Measurements from ENCODE around the gene ODAPH. TPM values are rescaled to one million over a fixed set of nuclear protein-coding genes. Genes with fewer than 3 reads are reported as not detected.

ODAPH gene
- total RNA-seq, 1 experiment from 2014 or later, result not detected

DNA sequence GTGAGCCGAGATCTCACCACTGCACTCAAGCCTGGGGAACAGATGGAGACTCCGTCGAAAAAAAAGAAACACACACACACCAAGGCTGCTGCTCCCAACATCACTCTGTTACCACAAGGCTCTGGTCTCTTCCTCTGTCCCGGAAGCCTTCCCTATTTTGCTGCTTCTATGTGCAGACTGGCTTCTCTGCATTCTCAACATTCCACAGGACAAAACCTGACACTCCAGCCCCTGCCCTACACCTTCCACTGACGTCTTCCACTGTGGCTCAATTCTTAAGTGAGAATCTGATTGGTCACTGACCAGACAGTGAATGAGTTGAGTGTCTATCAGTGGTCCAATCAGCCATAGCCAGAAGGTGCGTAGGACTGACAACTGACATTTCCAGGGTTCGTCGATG is 5.9 kb downstream of the ODAPH start:
- Mint-ChIP-seq H3K36me3 (ENCODE audit: insufficient read depth in 1 of 3, low read depth in 3 of 3) (peaks cover 0 to 2% (median 0%) of the 10 kb centered on the region in 3 experiments; a peak in 2 of 7 replicates), H3K27me3 (ENCODE audit: low read depth) (no peaks in the 10 kb centered on the region), H3K9me3 (no peaks in the 10 kb centered on the region; a peak in 2 of 5 replicates), H3K4me3 (no peak overlapping the region), H3K27ac (peak overlapping the region in 1 of 3 experiments; percentile 21; a peak in 1 of 7 replicates), H3K4me1 (peaks cover 8 to 10% of the 10 kb centered on the region in 2 experiments)
- no CpG with 5 or more reads among the region's 8 CpGs for WGBS (ENCODE audit: extremely low coverage, insufficient read length, low lambda C conversion rate)
- no peaks in the 10 kb centered on the region for H3K27me3 ChIP-seq (ENCODE audit: insufficient read depth, low read length)
- H3K79me2 ChIP-seq (ENCODE audit: insufficient read depth, low read length), result no peaks in the 10 kb centered on the region
- no peak overlapping the region for H3K4ac ChIP-seq (ENCODE audit: low read depth, low read length)
- H4K91ac ChIP-seq (ENCODE audit: insufficient read length, low read depth, low read length), result no peak overlapping the region
- no peak overlapping the region for H3K23ac ChIP-seq (ENCODE audit: insufficient read length, low read depth, low read length)
- no peak overlapping the region for H4K8ac ChIP-seq (replicated peaks; ENCODE audit: insufficient read length, low read depth, low read length)
- H2BK12ac ChIP-seq (ENCODE audit: insufficient read length, low read depth, low read length), result no peak overlapping the region
- no peak overlapping the region for H3K9ac ChIP-seq (ENCODE audit: extremely low read depth, insufficient read length, low read length)
- no peak overlapping the region for H3K4me2 ChIP-seq (ENCODE audit: insufficient read depth, insufficient read length, low read length)
- peak; percentile 68 for DNase-seq
- no peak overlapping the region for H3K14ac ChIP-seq (ENCODE audit: insufficient read depth, low read length)
- TF ChIP-seq, protein P1, sequence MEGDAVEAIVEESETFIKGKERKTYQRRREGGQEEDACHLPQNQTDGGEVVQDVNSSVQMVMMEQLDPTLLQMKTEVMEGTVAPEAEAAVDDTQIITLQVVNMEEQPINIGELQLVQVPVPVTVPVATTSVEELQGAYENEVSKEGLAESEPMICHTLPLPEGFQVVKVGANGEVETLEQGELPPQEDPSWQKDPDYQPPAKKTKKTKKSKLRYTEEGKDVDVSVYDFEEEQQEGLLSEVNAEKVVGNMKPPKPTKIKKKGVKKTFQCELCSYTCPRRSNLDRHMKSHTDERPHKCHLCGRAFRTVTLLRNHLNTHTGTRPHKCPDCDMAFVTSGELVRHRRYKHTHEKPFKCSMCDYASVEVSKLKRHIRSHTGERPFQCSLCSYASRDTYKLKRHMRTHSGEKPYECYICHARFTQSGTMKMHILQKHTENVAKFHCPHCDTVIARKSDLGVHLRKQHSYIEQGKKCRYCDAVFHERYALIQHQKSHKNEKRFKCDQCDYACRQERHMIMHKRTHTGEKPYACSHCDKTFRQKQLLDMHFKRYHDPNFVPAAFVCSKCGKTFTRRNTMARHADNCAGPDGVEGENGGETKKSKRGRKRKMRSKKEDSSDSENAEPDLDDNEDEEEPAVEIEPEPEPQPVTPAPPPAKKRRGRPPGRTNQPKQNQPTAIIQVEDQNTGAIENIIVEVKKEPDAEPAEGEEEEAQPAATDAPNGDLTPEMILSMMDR (conservative IDR thresholded peaks at IDR 0.05), result no peak
- no peak overlapping the region for H4K5ac ChIP-seq (ENCODE audit: insufficient read length, low read depth, low read length)
- no peaks in the 10 kb centered on the region for H3K79me1 ChIP-seq (ENCODE audit: insufficient read depth, low read depth, low read length, poor library complexity, severe bottlenecking)
- H3K9me3 ChIP-seq (ENCODE audit: control insufficient read depth, low read depth, low read length), result no peaks in the 10 kb centered on the region
- peaks cover 3% of the 10 kb centered on the region; the same call in 1 of the 2 replicates for H3K4me1 ChIP-seq (ENCODE audit: insufficient read depth, low read length)
- no peaks in the 10 kb centered on the region for H3K23me2 ChIP-seq (ENCODE audit: insufficient read length, low read depth, low read length, poor library complexity, severe bottlenecking)
- no peak overlapping the region for H2BK5ac ChIP-seq (ENCODE audit: insufficient read length, low read length)
- H2AK5ac ChIP-seq (ENCODE audit: insufficient read length, low read length), result no peak overlapping the region
- no peak overlapping the region for H3T11ph ChIP-seq (ENCODE audit: low read length)
- H3K27ac ChIP-seq (ENCODE audit: insufficient read length, low read depth, low read length), result no peak overlapping the region
- H4K20me1 ChIP-seq (ENCODE audit: control insufficient read depth, insufficient read depth, insufficient read length), result no peaks in the 10 kb centered on the region
- no peak overlapping the region for H3K56ac ChIP-seq (ENCODE audit: insufficient read length, low read depth, low read length)
- peak overlapping the region; percentile 50 for H3K18ac ChIP-seq (ENCODE audit: insufficient read length, low read depth, low read length)
- no peak overlapping the region for H2AFZ ChIP-seq (ENCODE audit: low read length)
- H2BK120ac ChIP-seq (ENCODE audit: low read depth, low read length, poor library complexity, severe bottlenecking), result no peak overlapping the region
- H2BK15ac ChIP-seq (ENCODE audit: low read depth, low read length), result no peak overlapping the region
- no peak overlapping the region for H2BK20ac ChIP-seq (ENCODE audit: low read depth, low read length, poor library complexity, severe bottlenecking)

Data from H9 (cell line).